Measurements from ENCODE around the gene MRPS35.
"Not testable (repeated sequence)": the region's sequence is repeated elsewhere in the genome, so short reads cannot be mapped to it uniquely, and the experiment has no call there.

MRPS35 gene

GRCh38 chr12:27709212-27709931, 1.3 kb upstream of the MRPS35 start:
- DNase-seq: no peak

- DNase-seq: peak; percentile 49
Measured at GRCh38 chr12:27709932-27710591, 570 bp upstream of the MRPS35 start.

- DNase-seq: peak; percentile 23
Measured at GRCh38 chr12:27711317-27711682, 668 bp downstream of the MRPS35 start.

GRCh38 chr12:27711967-27712366, 1.3 kb downstream of the MRPS35 start:
- no peak for DNase-seq

GRCh38 chr12:27723212-27723611, 12.6 kb downstream of the MRPS35 start:
- no peak for DNase-seq

GRCh38 chr12:27730097-27730588, 19.5 kb downstream of the MRPS35 start:
- no peak for DNase-seq

- peak; percentile 6 for DNase-seq
Measured at GRCh38 chr12:27732281-27732680, 21.6 kb downstream of the MRPS35 start.

GRCh38 chr12:27733052-27733656, 22.5 kb downstream of the MRPS35 start:
- DNase-seq: peak; percentile 41

GRCh38 chr12:27733791-27734190, 23.2 kb downstream of the MRPS35 start:
- DNase-seq: no peak

- DNase-seq: not testable (repeated sequence)
Measured at GRCh38 chr12:27734321-27734720, 23.7 kb downstream of the MRPS35 start.

GRCh38 chr12:27743601-27744000, 33.0 kb downstream of the MRPS35 start:
- no peak for DNase-seq

GRCh38 chr12:27745734-27746133, 35.1 kb downstream of the MRPS35 start:
- DNase-seq: not testable (repeated sequence)

GRCh38 chr12:27747111-27747820, 36.6 kb downstream of the MRPS35 start:
- no peak for DNase-seq

- no peak for DNase-seq
Measured at GRCh38 chr12:27751386-27752047, 40.9 kb downstream of the MRPS35 start.

- no peak for DNase-seq
Measured at GRCh38 chr12:27754795-27755194, 44.2 kb downstream of the MRPS35 start.

GRCh38 chr12:27756670-27757195, 46.1 kb downstream of the MRPS35 start:
- DNase-seq: no peak

- DNase-seq: no peak
Measured at GRCh38 chr12:27762757-27763156, 52.1 kb downstream of the MRPS35 start.

GRCh38 chr12:27766587-27766986, 56.0 kb downstream of the MRPS35 start:
- no peak for DNase-seq

GRCh38 chr12:27769142-27769673, 58.6 kb downstream of the MRPS35 start:
- no peak for DNase-seq

GRCh38 chr12:27771481-27772327, 61.1 kb downstream of the MRPS35 start:
- DNase-seq: no peak

All from EL (cell line).